ENCODE data around the gene ZNF576. TPM values are rescaled to one million over a fixed set of nuclear protein-coding genes. Genes with fewer than 3 reads are reported as not detected.
"Not testable (repeated sequence)": the region's sequence is repeated elsewhere in the genome, so short reads cannot be mapped to it uniquely, and the experiment has no call there.

ZNF576 gene
- polyA plus RNA-seq, 1 donor from 2014 or later: 11.9 TPM

GRCh38 chr19:43600326-43600725, 3.9 kb downstream of the ZNF576 start:
- H3K27ac ChIP-seq (ENCODE audit: low read length); H3K9me2 ChIP-seq (ENCODE audit: insufficient read depth, low read length); H3K9ac ChIP-seq (ENCODE audit: low read length); H3K27me3 ChIP-seq (ENCODE audit: insufficient read depth, low read depth, low read length); H3K36me3 ChIP-seq (ENCODE audit: insufficient read depth, low read length); H2AFZ ChIP-seq (ENCODE audit: low read depth, low read length); H4K20me1 ChIP-seq (ENCODE audit: insufficient read depth); H3K4me3 ChIP-seq (ENCODE audit: low read length); H3K9me3 ChIP-seq (ENCODE audit: low read length); H3F3A ChIP-seq (ENCODE audit: insufficient read depth, low read length, poor library complexity, severe bottlenecking); H3K4me2 ChIP-seq (ENCODE audit: low read length): not testable (repeated sequence)
- H3K79me2 ChIP-seq (replicated peaks; ENCODE audit: insufficient read depth, low read length): peaks cover 19% of the 10 kb centered on the region

- Histone ChIP-seq H3K27ac (ENCODE audit: low read length) (no peak overlapping the region), H3K27me3 (ENCODE audit: insufficient read depth, low read depth, low read length) (no peaks in the 10 kb centered on the region), H4K20me1 (ENCODE audit: insufficient read depth) (no peaks in the 10 kb centered on the region), H3K4me3 (ENCODE audit: low read length) (no peak overlapping the region), H3K79me2 (replicated peaks; ENCODE audit: insufficient read depth, low read length) (no peaks in the 10 kb centered on the region), H3F3A (ENCODE audit: insufficient read depth, low read length, poor library complexity, severe bottlenecking) (no peaks in the 10 kb centered on the region), H3K4me2 (ENCODE audit: low read length) (no peak overlapping the region), H3K36me3 (ENCODE audit: insufficient read depth, low read length) (no peaks in the 10 kb centered on the region), H3K9me3 (ENCODE audit: low read length) (no peaks in the 10 kb centered on the region), H3K9ac (ENCODE audit: low read length) (no peak overlapping the region), H2AFZ (ENCODE audit: low read depth, low read length) (no peak overlapping the region), H3K9me2 (ENCODE audit: insufficient read depth, low read length) (no peaks in the 10 kb centered on the region)
- TF ChIP-seq MXI1 (conservative IDR thresholded peaks at IDR 0.05; ENCODE audit: poor library complexity, severe bottlenecking) (no peak), EP300 (conservative IDR thresholded peaks at IDR 0.05; ENCODE audit: poor library complexity, severe bottlenecking) (no peak), EZH2 (IDR thresholded peaks at IDR 0.05; ENCODE audit: borderline replicate concordance, insufficient read depth, low read length, poor library complexity, severe bottlenecking) (no peak), POLR2AphosphoS5 (IDR thresholded peaks at IDR 0.05) (no peak), CTCF (IDR thresholded peaks at IDR 0.05; ENCODE audit: poor library complexity, severe bottlenecking) (no peak), TAF1 (IDR thresholded peaks at IDR 0.05; ENCODE audit: low read depth) (no peak), RAD21 (conservative IDR thresholded peaks at IDR 0.05) (no peak), SMC3 (conservative IDR thresholded peaks at IDR 0.05; ENCODE audit: poor library complexity) (no peak)
- TF ChIP-seq, protein P1, sequence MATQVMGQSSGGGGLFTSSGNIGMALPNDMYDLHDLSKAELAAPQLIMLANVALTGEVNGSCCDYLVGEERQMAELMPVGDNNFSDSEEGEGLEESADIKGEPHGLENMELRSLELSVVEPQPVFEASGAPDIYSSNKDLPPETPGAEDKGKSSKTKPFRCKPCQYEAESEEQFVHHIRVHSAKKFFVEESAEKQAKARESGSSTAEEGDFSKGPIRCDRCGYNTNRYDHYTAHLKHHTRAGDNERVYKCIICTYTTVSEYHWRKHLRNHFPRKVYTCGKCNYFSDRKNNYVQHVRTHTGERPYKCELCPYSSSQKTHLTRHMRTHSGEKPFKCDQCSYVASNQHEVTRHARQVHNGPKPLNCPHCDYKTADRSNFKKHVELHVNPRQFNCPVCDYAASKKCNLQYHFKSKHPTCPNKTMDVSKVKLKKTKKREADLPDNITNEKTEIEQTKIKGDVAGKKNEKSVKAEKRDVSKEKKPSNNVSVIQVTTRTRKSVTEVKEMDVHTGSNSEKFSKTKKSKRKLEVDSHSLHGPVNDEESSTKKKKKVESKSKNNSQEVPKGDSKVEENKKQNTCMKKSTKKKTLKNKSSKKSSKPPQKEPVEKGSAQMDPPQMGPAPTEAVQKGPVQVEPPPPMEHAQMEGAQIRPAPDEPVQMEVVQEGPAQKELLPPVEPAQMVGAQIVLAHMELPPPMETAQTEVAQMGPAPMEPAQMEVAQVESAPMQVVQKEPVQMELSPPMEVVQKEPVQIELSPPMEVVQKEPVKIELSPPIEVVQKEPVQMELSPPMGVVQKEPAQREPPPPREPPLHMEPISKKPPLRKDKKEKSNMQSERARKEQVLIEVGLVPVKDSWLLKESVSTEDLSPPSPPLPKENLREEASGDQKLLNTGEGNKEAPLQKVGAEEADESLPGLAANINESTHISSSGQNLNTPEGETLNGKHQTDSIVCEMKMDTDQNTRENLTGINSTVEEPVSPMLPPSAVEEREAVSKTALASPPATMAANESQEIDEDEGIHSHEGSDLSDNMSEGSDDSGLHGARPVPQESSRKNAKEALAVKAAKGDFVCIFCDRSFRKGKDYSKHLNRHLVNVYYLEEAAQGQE (IDR thresholded peaks at IDR 0.05; ENCODE audit: borderline replicate concordance): no peak
Observed at GRCh38 chr19:43605875-43606568, 9.6 kb downstream of the ZNF576 start.
